Measurements from ENCODE around the gene RASGRF1. TPM values are rescaled to one million over a fixed set of nuclear protein-coding genes. Genes with fewer than 3 reads are reported as not detected.

RASGRF1 gene
- total and polyA plus RNA-seq, 9 of the 15 experiments (the other 6 are each of a cell fraction or from before 2014, with no cell fraction given) = 0.03 to 0.58 (median 0.06) TPM; not detected in 1

DNA sequence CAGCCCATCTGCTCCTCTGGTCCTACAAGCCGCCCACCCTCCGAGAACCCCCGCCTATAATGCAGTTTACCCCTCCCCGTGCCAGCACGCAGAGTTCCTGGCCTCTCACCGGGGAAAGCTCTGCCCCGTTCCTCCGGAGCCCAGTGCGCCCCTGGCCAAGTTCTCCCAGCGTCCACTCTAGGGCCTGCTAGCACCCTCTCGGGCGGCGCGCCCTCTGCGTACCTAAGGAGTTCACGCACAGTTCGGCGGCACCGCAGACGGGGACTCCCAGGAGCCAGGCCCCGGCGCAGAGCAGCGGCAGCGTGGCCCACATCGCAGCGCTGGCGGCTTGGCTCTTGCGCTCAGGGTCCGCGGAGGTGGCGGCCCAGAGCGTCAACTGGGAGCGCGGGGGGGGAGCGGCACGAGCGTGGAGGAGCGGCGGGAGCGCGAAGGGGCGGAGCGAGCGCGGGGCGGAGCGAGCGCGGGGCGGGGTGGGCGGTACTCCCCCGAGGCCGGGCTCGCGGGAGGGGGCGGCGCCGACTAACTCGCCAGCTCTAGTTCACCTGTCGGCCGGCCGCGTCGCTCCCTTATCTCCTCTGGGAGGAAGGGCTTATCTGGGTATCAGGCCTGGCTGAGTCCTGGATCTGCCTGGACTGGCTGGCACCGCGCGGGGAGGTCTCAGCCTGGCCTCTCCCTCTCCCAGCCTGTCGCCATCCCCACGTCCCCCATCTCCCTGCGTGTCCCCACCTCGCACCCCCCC lies 145.7 kb downstream of the RASGRF1 start, which contains the start of gene CTSH (continued):
- TF ChIP-seq, protein P1, sequence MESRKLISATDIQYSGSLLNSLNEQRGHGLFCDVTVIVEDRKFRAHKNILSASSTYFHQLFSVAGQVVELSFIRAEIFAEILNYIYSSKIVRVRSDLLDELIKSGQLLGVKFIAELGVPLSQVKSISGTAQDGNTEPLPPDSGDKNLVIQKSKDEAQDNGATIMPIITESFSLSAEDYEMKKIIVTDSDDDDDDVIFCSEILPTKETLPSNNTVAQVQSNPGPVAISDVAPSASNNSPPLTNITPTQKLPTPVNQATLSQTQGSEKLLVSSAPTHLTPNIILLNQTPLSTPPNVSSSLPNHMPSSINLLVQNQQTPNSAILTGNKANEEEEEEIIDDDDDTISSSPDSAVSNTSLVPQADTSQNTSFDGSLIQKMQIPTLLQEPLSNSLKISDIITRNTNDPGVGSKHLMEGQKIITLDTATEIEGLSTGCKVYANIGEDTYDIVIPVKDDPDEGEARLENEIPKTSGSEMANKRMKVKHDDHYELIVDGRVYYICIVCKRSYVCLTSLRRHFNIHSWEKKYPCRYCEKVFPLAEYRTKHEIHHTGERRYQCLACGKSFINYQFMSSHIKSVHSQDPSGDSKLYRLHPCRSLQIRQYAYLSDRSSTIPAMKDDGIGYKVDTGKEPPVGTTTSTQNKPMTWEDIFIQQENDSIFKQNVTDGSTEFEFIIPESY (CRISPR knock-in tag; IDR thresholded peaks at IDR 0.05) = peak; percentile 57
- TF ChIP-seq NR2F6 (CRISPR knock-in tag; IDR thresholded peaks at IDR 0.05) (no peak), PTRF (tag; IDR thresholded peaks at IDR 0.05) (no peak), CHD1 (IDR thresholded peaks at IDR 0.05; ENCODE audit: low read length) (no peak), CBFA2T2 (conservative IDR thresholded peaks at IDR 0.05) (no peak; the same call in 1 of the 2 replicates), FOXM1 (IDR thresholded peaks at IDR 0.05; ENCODE audit: low read depth) (no peak), FOXM1 (CRISPR knock-in tag; IDR thresholded peaks at IDR 0.05; ENCODE audit: low read depth) (peak; percentile 47; the same call in 1 of the 2 replicates), RAD21 (CRISPR knock-in tag; conservative IDR thresholded peaks at IDR 0.05 in 1 of 2, IDR thresholded peaks at IDR 0.05 in 1 of 2) (no peak), MCM3 (IDR thresholded peaks at IDR 0.05) (no peak), NFE2 (IDR thresholded peaks at IDR 0.05; ENCODE audit: low read depth) (no peak), HDGF (IDR thresholded peaks at IDR 0.05) (no peak), KLF13 (tag; IDR thresholded peaks at IDR 0.05; ENCODE audit: borderline replicate concordance, low read depth) (no peak), L3MBTL2 (IDR thresholded peaks at IDR 0.05) (peak; percentile 99), SLC30A9 (CRISPR knock-in tag; IDR thresholded peaks at IDR 0.05) (no peak), EHMT2 (IDR thresholded peaks at IDR 0.05) (no peak), ZNF224 (CRISPR knock-in tag; IDR thresholded peaks at IDR 0.05) (no peak), GATAD2A (IDR thresholded peaks at IDR 0.05) (no peak; the same call in 1 of the 2 replicates)
- TF ChIP-seq, protein P2, sequence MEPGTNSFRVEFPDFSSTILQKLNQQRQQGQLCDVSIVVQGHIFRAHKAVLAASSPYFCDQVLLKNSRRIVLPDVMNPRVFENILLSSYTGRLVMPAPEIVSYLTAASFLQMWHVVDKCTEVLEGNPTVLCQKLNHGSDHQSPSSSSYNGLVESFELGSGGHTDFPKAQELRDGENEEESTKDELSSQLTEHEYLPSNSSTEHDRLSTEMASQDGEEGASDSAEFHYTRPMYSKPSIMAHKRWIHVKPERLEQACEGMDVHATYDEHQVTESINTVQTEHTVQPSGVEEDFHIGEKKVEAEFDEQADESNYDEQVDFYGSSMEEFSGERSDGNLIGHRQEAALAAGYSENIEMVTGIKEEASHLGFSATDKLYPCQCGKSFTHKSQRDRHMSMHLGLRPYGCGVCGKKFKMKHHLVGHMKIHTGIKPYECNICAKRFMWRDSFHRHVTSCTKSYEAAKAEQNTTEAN (CRISPR knock-in tag; IDR thresholded peaks at IDR 0.05) = no peak
- TF ChIP-seq, protein P3, sequence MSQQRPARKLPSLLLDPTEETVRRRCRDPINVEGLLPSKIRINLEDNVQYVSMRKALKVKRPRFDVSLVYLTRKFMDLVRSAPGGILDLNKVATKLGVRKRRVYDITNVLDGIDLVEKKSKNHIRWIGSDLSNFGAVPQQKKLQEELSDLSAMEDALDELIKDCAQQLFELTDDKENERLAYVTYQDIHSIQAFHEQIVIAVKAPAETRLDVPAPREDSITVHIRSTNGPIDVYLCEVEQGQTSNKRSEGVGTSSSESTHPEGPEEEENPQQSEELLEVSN (IDR thresholded peaks at IDR 0.05; ENCODE audit: borderline replicate concordance in 1 of 2, extremely low read depth in 1 of 2, insufficient read depth in 1 of 2, insufficient read length in 1 of 2, low read depth in 1 of 2, low read length in 1 of 2, poor library complexity in 1 of 2, severe bottlenecking in 1 of 2) = peak; percentile 93 to 99
